ENCODE measurements around the gene NELFA. TPM values are rescaled to one million over a fixed set of nuclear protein-coding genes. Genes with fewer than 3 reads are reported as not detected.

NELFA gene
- total and polyA plus RNA-seq, 4 donors = 7.1 to 11.8 (median 9.3) TPM

DNA sequence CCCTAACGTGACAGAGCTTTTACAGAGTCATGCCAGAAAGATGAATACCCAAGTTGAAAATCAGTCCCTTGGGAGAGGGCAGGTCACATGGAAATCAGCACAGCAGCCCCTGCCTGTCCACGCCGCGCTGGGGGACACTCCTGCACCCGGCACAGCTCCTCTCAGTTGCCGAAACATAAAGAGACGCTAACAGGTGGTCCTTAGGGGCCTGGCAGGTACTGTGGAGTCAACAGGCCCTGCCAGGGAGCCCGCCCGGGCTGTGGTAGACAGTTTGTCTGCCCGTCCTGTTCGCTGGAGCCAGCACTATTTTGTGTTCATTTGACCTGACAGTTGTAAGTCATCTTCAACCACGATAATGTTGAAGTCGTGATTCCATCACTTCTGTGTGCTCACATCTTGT is 30.5 kb downstream of the NELFA start:
- peaks cover 22 to 76% (median 33%) of the 10 kb centered on the region in 4 donors for H3K36me3 ChIP-seq (ENCODE audit: control insufficient read depth in 4 of 4, insufficient read depth in 3 of 4, low read depth in 1 of 4, low read length in 3 of 4)
- WGBS = 97% methylated on average over 13 of the region's 13 CpGs
- DNase-seq (ENCODE audit: low spot score) = no peak
- no peak overlapping the region for H3K4me3 ChIP-seq (ENCODE audit: low read depth in 1 of 3, low read length in 3 of 3)
- no peaks in the 10 kb centered on the region for H3K27me3 ChIP-seq (ENCODE audit: control insufficient read depth in 4 of 4, insufficient read depth in 4 of 4, low read length in 3 of 4)
- H3K4me1 ChIP-seq (ENCODE audit: control insufficient read depth in 4 of 4, insufficient read depth in 4 of 4, low read length in 3 of 4) = no peaks in the 10 kb centered on the region
- no peak overlapping the region for H3K27ac ChIP-seq (ENCODE audit: low read depth in 1 of 2, low read length in 2 of 2)
- no peak overlapping the region for H3K9ac ChIP-seq (ENCODE audit: low read depth in 1 of 2, low read length in 2 of 2)
- TF ChIP-seq GABPA (IDR thresholded peaks at IDR 0.05 in 1 of 2, conservative IDR thresholded peaks at IDR 0.05 in 1 of 2) (no peak), REST (IDR thresholded peaks at IDR 0.05) (no peak)
- no peaks in the 10 kb centered on the region for H3K9me3 ChIP-seq (ENCODE audit: control insufficient read depth in 4 of 4, low read length in 3 of 4)

DNA sequence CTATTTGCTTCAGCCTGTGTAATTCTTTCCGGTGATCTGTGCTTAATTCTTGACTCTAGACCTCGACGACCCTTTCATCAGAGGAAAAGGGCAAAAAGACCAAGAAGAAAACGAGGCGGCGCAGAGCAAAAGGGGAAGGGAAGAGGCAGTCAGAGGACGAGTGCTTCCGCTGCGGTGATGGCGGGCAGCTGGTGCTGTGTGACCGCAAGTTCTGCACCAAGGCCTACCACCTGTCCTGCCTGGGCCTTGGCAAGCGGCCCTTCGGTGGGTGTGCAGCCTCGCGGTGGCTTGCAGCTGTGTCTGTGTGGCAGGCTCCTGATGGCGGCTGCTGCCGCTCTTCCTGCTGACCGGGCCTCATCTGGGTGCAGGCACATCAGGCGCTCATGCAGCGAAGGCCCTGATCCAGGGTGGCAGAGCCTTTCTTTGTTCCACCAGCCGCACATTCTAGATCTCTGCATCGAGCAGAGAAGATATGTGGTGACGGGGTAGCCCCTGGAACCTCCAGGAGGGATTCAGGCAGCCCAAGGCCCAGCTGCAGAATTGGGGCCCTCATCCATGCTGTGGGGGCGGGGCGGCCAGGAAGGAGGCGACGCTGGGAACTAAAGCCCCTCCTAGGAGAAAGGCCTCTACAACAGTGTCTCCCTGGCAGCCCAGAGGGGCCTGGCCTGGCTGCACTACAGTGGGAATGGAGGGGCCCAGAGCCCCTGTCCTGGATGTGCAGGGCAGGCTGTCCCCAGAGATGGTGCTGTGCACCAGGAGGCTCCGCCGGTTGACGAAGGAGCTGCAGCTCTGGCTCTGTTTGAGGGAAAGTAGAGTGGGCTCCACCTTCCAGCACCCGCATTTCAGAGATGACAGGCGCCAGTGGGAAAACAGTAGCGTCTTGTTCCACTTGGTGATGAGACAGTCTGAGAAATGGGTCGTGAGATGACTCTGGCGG is 32.1 kb downstream of the NELFA start:
- 97% methylated on average over 35 of the region's 35 CpGs for WGBS
- H3K4me1 ChIP-seq (ENCODE audit: control insufficient read depth in 4 of 4, insufficient read depth in 4 of 4, low read length in 3 of 4) = no peaks in the 10 kb centered on the region

More for the DNA sequence above, 32.1 kb downstream of the NELFA start:
- no peaks in the 10 kb centered on the region for H3K9me3 ChIP-seq (ENCODE audit: control insufficient read depth in 4 of 4, low read length in 3 of 4)
- H3K27ac ChIP-seq (ENCODE audit: low read depth in 1 of 2, low read length in 2 of 2) = no peak overlapping the region
- no peaks in the 10 kb centered on the region for H3K27me3 ChIP-seq (ENCODE audit: control insufficient read depth in 4 of 4, insufficient read depth in 4 of 4, low read length in 3 of 4)
- H3K9ac ChIP-seq (ENCODE audit: low read depth in 1 of 2, low read length in 2 of 2) = no peak overlapping the region
- H3K4me3 ChIP-seq (ENCODE audit: low read depth in 1 of 3, low read length in 3 of 3) = no peak overlapping the region
- TF ChIP-seq RXRA (IDR thresholded peaks at IDR 0.05) (no peak), JUND (IDR thresholded peaks at IDR 0.05) (no peak), HNF4A (conservative IDR thresholded peaks at IDR 0.05) (no peak), FOXA2 (IDR thresholded peaks at IDR 0.05) (no peak), REST (IDR thresholded peaks at IDR 0.05) (no peak), RAD21 (IDR thresholded peaks at IDR 0.05) (no peak)
- TF ChIP-seq, protein P1, sequence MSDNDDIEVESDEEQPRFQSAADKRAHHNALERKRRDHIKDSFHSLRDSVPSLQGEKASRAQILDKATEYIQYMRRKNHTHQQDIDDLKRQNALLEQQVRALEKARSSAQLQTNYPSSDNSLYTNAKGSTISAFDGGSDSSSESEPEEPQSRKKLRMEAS (IDR thresholded peaks at IDR 0.05) = no peak
- TF ChIP-seq, protein P2, sequence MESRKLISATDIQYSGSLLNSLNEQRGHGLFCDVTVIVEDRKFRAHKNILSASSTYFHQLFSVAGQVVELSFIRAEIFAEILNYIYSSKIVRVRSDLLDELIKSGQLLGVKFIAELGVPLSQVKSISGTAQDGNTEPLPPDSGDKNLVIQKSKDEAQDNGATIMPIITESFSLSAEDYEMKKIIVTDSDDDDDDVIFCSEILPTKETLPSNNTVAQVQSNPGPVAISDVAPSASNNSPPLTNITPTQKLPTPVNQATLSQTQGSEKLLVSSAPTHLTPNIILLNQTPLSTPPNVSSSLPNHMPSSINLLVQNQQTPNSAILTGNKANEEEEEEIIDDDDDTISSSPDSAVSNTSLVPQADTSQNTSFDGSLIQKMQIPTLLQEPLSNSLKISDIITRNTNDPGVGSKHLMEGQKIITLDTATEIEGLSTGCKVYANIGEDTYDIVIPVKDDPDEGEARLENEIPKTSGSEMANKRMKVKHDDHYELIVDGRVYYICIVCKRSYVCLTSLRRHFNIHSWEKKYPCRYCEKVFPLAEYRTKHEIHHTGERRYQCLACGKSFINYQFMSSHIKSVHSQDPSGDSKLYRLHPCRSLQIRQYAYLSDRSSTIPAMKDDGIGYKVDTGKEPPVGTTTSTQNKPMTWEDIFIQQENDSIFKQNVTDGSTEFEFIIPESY (IDR thresholded peaks at IDR 0.05) = no peak
- no peak for DNase-seq (ENCODE audit: low spot score)
- peaks cover 16 to 64% (median 30%) of the 10 kb centered on the region in 4 donors for H3K36me3 ChIP-seq (ENCODE audit: control insufficient read depth in 4 of 4, insufficient read depth in 3 of 4, low read depth in 1 of 4, low read length in 3 of 4)
